GM19397 (cell line): ENCODE results near the gene ADK.
"Not testable (repeated sequence)": the region's sequence is repeated elsewhere in the genome, so short reads cannot be mapped to it uniquely, and the experiment has no call there.

Experiments used
- ATAC-seq: cut with Tn5 transposase; IDR thresholded peaks from one replicate; pipeline ENCODE4 v1.9.1; 2021; ENCODE audit warnings: mild to moderate bottlenecking, moderate library complexity; ENCODE audit not compliant: unreplicated experiment

The ADK gene

GRCh38 chr10:74150990-74151878 is at the start of gene ADK:
ADK (plus strand) TSS chr10:74151221; CDS start chr10:74151279, 58 bp downstream.
- ATAC-seq = peak; percentile 82

DNA sequence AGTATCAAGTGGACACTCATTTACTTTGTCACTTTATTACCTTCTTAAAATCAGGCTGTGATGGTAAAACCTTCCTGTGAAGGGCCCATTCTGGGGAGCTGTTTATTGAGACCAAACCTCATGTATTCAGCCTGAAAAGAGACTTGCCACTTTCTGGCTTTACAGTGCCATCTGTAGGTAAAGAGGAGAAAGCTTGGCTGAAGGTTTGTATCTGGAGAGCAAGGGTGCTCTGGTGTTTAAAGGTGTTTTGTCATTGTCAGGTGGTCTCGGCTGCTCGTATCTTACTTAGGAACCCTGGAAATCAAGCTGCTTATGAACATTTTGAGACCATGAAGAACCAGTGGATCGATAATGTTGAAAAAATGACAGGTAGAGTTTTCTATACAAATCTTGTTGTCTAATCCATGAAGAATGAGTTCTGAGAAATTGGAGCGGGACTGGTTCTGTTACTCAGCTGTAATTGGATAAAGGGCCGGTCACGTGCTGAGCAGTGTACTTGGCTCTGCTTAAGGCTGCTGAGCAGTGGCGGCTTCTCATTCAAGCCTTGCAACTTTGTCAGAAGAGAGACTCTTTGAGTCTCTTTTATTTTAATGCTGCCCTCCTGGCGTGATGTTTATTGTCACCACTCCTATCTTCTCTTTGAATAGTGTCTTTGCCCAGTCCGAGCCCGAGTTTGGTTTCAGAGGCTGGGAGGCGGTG is 47.3 kb upstream of the ADK start:
- no peak for ATAC-seq

- no peak for ATAC-seq
Observed at GRCh38 chr10:74104480-74104879, 46.5 kb upstream of the ADK start.

- no peak for ATAC-seq
Observed at GRCh38 chr10:74104996-74105395, 46.0 kb upstream of the ADK start.

- ATAC-seq = no peak
Observed at GRCh38 chr10:74107391-74107790, 43.6 kb upstream of the ADK start.

DNA sequence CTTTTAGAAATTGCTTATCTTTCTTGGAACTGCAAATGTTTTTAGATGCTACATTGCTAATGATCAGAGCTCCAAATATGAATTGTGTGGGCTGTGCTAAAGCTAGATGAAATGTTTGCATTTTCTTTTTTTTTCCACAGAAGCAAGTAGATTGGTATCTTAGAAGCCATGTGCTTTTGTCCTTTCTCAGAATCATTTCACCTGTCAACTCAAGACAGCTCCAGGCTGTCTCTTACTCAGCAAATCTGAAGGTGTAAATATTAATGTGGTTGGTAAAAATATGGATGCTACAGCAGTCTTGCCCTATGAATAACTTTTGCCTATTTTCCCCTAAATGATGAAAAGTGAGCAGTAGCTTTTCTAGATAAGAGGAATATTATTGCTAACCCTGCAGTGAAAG is 41.6 kb upstream of the ADK start:
- ATAC-seq = no peak

- no peak for ATAC-seq
Observed at GRCh38 chr10:74110120-74110519, 40.9 kb upstream of the ADK start.

DNA sequence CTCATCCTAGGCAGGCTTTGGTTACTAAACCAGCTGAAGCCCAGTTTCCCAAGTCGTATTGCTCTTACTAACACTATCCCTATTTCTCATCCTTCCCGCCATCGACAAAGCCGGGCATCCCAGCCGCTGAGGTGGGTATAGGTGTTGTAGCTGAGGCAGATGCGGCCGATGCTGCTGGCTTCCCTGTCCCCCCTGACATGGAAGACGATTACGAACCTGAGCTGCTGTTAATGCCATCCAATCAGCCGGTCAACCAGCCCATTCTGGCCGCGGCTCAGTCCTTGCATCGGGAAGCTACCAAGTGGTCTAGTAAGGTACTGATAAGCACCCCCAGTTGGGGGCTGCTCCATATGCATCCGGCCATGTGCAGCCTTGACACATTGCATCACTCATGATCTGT is 39.2 kb upstream of the ADK start:
- no peak for ATAC-seq

GRCh38 chr10:74113546-74113945 is 37.5 kb upstream of the ADK start:
- no peak for ATAC-seq

GRCh38 chr10:74114041-74114448 is 37.0 kb upstream of the ADK start:
- ATAC-seq = no peak

DNA sequence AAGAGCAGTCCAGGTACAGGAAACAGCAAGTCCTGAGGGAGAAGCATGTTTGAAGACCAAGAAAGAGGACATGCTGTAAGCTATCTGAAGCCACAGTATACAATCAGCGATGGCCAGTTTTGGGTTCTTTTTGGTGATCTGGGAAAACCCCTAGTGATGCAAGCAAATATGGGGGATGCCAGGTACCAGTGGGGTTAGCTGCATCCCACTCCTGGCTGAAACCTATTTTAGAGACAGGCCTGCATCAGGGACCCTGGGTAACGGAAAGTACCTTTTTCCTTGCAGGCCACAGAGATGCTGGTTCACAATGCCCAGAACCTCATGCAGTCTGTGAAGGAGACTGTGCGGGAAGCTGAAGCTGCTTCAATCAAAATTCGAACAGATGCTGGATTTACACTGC is 33.3 kb upstream of the ADK start:
- ATAC-seq = no peak

GRCh38 chr10:74118804-74119203 is 32.2 kb upstream of the ADK start:
- ATAC-seq = no peak

GRCh38 chr10:74120911-74121310 is 30.1 kb upstream of the ADK start:
- ATAC-seq = no peak

DNA sequence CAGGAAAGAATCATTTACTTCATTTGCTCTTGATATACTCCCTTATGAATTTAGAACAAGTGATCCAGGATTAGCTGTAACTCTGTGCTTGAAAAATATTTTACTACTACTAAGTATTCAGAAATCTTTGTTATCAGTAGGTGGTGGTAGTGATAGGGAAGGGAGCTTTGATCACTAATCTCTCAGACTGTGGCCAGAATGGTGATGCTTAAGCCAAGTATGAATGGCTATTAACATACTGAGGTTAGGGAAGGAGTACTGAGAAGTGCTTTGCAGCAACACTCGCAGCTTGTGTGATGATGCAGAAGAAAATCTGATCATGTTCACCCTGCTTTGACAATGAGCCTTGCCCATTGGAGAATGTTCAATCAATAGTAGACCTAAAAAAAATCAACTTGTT is 29.7 kb upstream of the ADK start:
- no peak for ATAC-seq

- no peak for ATAC-seq
Observed at GRCh38 chr10:74122060-74122459, 29.0 kb upstream of the ADK start.

- ATAC-seq = no peak
Observed at GRCh38 chr10:74123081-74123480, 27.9 kb upstream of the ADK start.

- ATAC-seq = no peak
Observed at GRCh38 chr10:74133923-74134820, 16.8 kb upstream of the ADK start.

- no peak for ATAC-seq
Observed at GRCh38 chr10:74135452-74135851, 15.6 kb upstream of the ADK start.

- no peak for ATAC-seq
Observed at GRCh38 chr10:74137992-74138391, 13.0 kb upstream of the ADK start.

GRCh38 chr10:74138596-74138995 is 12.4 kb upstream of the ADK start:
- not testable (repeated sequence) for ATAC-seq

DNA sequence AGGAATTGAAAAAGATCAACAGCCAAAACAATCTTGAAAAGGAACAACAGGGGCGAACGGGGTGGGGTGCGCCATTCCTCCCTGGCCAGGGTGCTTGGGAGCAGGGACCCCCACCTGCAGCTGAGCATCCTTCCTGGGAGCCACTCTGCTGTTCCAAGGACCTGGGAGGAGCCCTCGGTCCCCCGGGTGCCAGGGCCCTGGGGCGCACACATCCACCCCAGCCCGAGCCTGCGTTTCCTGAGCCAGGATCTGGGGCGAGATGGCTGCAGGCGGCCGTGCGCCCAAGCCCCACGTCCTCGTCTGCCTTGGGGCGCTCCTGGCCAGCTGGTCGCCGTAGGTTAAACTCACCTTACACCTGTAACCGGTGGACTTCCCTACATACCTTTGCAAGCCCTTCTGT is 11.0 kb upstream of the ADK start:
- no peak for ATAC-seq
